Lung (tissue), 12 donors: ENCODE results near the gene CDH24. TPM values are rescaled to one million over a fixed set of nuclear protein-coding genes. Genes with fewer than 3 reads are reported as not detected.

Source experiments
- ATAC-seq: fragments of 200-7000 bp; cut with Tn5 transposase; one replicate; pipeline ENCODE4 v1.9.1; 2020; ENCODE audit warnings: moderate number of reproducible peaks; ENCODE audit not compliant: insufficient read depth, low FRiP score
- DNase-seq, 3 donors: peaks; one replicate each; pipeline ENCODE4 v3.0.0-alpha.2; 2013 to 2017
- H3K27ac ChIP-seq, 2 donors: one replicate each; pipeline ENCODE4 v1.5.1; 2013; ENCODE audit warnings: mild to moderate bottlenecking in 2 of 2, moderate library complexity in 2 of 2, control low read depth in 1 of 2, inconsistent platforms in 1 of 2, low read depth in 1 of 2, low read length in 1 of 2
- H3K27me3 ChIP-seq, 3 donors: one replicate each; pipeline ENCODE4 v1.5.1; 2013; ENCODE audit warnings: low read length in 2 of 3; ENCODE audit not compliant: control insufficient read depth in 3 of 3, insufficient read depth in 3 of 3
- H3K36me3 ChIP-seq, 4 donors: one replicate each; pipeline ENCODE4 v1.5.1; 2013; ENCODE audit warnings: low read length in 4 of 4, mild to moderate bottlenecking in 1 of 4, moderate library complexity in 1 of 4; ENCODE audit not compliant: control insufficient read depth in 4 of 4, insufficient read depth in 4 of 4
- H3K4me1 ChIP-seq, 5 donors: one replicate each; pipeline ENCODE4 v1.5.1; 2013; ENCODE audit warnings: low read length in 5 of 5, mild to moderate bottlenecking in 2 of 5, moderate library complexity in 1 of 5; ENCODE audit not compliant: control insufficient read depth in 5 of 5, insufficient read depth in 5 of 5
- H3K4me3 ChIP-seq: one replicate; pipeline ENCODE4 v1.5.1; 2013; ENCODE audit warnings: mild to moderate bottlenecking, control low read depth, moderate library complexity
- H3K9ac ChIP-seq, 2 donors: one replicate each; pipeline ENCODE4 v1.5.1; 2013; ENCODE audit warnings: low read length in 2 of 2, control low read depth in 1 of 2; ENCODE audit not compliant: insufficient read depth in 1 of 2
- H3K9me3 ChIP-seq, 4 donors: one replicate each; pipeline ENCODE4 v1.5.1; 2013; ENCODE audit warnings: low read length in 3 of 4, mild to moderate bottlenecking in 1 of 4, moderate library complexity in 1 of 4; ENCODE audit not compliant: control insufficient read depth in 4 of 4, insufficient read depth in 3 of 4
- WGBS, 2 donors: extraction: QIAGEN DNeasy Blood & Tissue Kit; methylation state at CpG; one replicate each; pipeline ENCODE4 v1.1.7; 2013; 5-methylcytosine and 5-hydroxymethylcytosine counted together
- polyA plus RNA-seq, 2 donors: library from polyadenylated mRNA; stranded (reverse); fragments of 200-250 nt; gene quantifications; one replicate each; pipeline ENCODE4 v1.2.1, GENCODE V29; 2013
- total RNA-seq, 2 donors: library from RNA; depleted of rRNA in 1 of 2; stranded (reverse); fragments of >200 nt in 1 of 2; gene quantifications; one replicate each; pipeline ENCODE4 v1.2.1, GENCODE V29; 2014 to 2021
- TF ChIP-seq, protein P1 (sequence below): IDR thresholded peaks from 2 replicates; pipeline ENCODE4 v1.5.1; 2012; ENCODE audit warnings: mild to moderate bottlenecking; ENCODE audit errors: control extremely low read depth, extremely low read depth
- donor health status: control.
- donor health status: control.
- donor health status: Bipolar disorder and iron deficiency.
- donor health status: healthy.
- donor health status: DM: yes; HTN: yes; CAD: no.

The CDH24 gene
- total and polyA plus RNA-seq, 4 donors, result 2.0 to 4.8 (median 4.4) TPM

DNA sequence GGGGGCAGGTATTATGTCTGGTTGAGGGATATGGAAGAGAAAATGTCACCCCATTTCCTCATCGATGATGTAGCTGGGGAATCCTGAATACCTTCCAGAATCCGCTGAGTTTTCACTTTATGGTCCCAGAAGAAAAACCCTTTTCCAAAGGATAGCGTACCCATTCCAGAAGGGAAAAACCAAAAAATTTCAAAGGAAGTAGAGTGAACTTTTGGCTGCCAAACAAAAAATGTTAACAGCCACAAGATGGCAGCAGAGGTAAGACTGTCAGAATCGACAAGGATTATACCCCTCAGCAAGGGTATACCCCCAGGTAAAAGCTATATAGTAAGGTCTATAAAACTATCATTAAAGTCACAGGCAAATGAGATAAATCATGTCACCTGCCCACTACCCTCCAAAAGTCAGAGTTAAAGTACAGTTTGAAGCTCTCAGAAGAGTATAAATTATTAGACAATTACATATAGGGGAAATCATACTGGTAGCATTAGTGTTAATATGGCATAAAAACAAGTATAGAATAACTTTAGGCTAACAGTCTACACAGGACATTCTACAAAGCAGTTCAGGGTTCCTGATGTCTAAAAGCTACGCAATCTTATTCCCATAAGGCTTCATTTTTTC lies 19.6 kb upstream of the CDH24 start:
- DNase-seq (peak in 2 of 3 donors; percentile 49 to 54), ATAC-seq (no peak)
- H3K27me3 ChIP-seq, result no peaks in the 10 kb centered on the region
- H3K27ac ChIP-seq, result peak overlapping the region in 1 of 2 donors; percentile 26
- H3K4me3 ChIP-seq, result no peak overlapping the region
- H3K9ac ChIP-seq, result no peak overlapping the region
- TF ChIP-seq, protein P1, sequence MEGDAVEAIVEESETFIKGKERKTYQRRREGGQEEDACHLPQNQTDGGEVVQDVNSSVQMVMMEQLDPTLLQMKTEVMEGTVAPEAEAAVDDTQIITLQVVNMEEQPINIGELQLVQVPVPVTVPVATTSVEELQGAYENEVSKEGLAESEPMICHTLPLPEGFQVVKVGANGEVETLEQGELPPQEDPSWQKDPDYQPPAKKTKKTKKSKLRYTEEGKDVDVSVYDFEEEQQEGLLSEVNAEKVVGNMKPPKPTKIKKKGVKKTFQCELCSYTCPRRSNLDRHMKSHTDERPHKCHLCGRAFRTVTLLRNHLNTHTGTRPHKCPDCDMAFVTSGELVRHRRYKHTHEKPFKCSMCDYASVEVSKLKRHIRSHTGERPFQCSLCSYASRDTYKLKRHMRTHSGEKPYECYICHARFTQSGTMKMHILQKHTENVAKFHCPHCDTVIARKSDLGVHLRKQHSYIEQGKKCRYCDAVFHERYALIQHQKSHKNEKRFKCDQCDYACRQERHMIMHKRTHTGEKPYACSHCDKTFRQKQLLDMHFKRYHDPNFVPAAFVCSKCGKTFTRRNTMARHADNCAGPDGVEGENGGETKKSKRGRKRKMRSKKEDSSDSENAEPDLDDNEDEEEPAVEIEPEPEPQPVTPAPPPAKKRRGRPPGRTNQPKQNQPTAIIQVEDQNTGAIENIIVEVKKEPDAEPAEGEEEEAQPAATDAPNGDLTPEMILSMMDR, result peak; percentile 30
- peaks cover 0 to 9% (median 5%) of the 10 kb centered on the region in 5 donors for H3K4me1 ChIP-seq
- no peaks in the 10 kb centered on the region for H3K9me3 ChIP-seq
- WGBS, 2 donors, result 68 to 76% methylated on average over 5 of the region's 5 CpGs
- H3K36me3 ChIP-seq, result peaks cover 48 to 80% (median 52%) of the 10 kb centered on the region in 4 donors

DNA sequence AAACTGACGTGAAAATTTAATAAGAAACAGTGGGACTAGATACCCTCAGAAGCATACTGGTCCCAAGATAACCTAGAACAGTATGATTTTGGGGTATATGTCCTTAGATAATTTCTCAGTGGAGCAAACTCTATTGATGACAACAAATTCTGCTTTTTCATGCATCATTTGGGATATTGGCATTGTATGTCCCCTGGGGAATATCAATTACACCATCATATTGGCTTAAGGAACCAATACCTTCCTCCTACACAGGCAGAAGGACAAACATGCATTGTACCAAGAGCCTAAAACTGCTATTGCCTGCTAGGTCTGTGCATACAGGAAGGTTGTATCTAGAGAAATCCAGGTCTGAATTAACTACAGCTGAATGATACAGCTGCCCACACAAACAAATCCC lies 17.6 kb upstream of the CDH24 start:
- H3K4me1 ChIP-seq, result peaks cover 0 to 19% (median 15%) of the 10 kb centered on the region in 5 donors
- H3K27me3 ChIP-seq, result no peaks in the 10 kb centered on the region
- peaks cover 38 to 63% (median 40%) of the 10 kb centered on the region in 4 donors for H3K36me3 ChIP-seq
- H3K9ac ChIP-seq, result no peak overlapping the region
- no peaks in the 10 kb centered on the region for H3K9me3 ChIP-seq
- no peak for DNase-seq
- no peak overlapping the region for H3K27ac ChIP-seq
- ATAC-seq, result no peak
- H3K4me3 ChIP-seq, result no peak overlapping the region
- TF ChIP-seq, protein P1, result no peak
- 94 to 100% methylated on average over 1 of the region's 1 CpG for WGBS, 2 donors

DNA sequence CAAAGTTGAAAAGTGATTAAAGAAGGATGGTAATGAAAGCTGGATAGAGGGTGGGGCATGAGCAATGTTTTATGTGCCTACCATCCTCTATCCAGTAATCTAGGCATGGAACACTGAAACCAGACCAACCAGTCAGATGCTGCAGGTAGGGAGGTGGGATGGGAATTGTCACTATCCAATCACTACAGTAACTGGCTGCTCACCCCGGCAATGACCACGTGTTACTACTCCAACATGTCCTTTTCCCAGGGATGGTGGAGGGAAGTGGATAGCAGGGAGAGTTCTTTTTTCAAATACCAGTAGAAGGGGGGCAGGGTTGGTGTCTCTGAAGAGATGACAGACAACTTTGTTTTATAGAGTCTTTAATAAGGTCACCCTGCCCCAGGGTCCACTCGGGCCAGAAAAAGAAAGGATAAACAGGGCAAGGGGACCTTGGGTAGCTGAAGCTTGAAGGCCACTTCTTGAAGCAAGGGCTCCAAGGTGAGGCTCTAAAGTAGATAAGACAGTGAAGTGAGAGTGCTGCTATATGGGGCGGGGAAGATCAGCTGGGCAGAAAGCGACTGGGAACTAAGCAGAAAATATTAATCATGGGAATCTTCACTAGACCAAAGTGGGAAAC lies 14.7 kb upstream of the CDH24 start:
- Histone ChIP-seq H3K36me3 (peaks cover 25 to 50% (median 42%) of the 10 kb centered on the region in 4 donors), H3K27ac (peak overlapping the region; percentile 15 to 58), H3K9ac (peak overlapping the region; percentile 3 to 88), H3K27me3 (no peaks in the 10 kb centered on the region), H3K9me3 (no peaks in the 10 kb centered on the region), H3K4me1 (peaks cover 0 to 36% (median 15%) of the 10 kb centered on the region in 5 donors), H3K4me3 (no peak overlapping the region)
- WGBS, 2 donors, result 51 to 67% methylated on average over 5 of the region's 5 CpGs
- TF ChIP-seq, protein P1, result no peak
- ATAC-seq (peak; percentile 2), DNase-seq (no peak)
